CD4-positive, alpha-beta T cell (primary cell): ENCODE results near the gene FANCM. TPM values are rescaled to one million over a fixed set of nuclear protein-coding genes. Genes with fewer than 3 reads are reported as not detected.

ENCODE experiments used
- ATAC-seq: fragments of 200-7000 bp; cut with Tn5 transposase; one replicate; pipeline ENCODE4 v1.10.0; 2022; ENCODE audit warnings: mild to moderate bottlenecking; ENCODE audit not compliant: poor library complexity
- CTCF ChIA-PET: fragments of 350-600 bp; sonication (Branson Sonifier 250); formaldehyde crosslinking; loops from one replicate; lab custom pipeline; 2021; ENCODE audit warnings: antibody characterized with exemption, inconsistent platforms; lab: Charles Lee
- POLR2A ChIA-PET: fragments of 350-600 bp; sonication (Branson Sonifier 250); formaldehyde crosslinking; loops from one replicate; lab custom pipeline; 2021; ENCODE audit warnings: antibody characterized with exemption, inconsistent platforms; lab: Charles Lee
- DNase-seq, 14 experiments: peaks; one replicate each; pipeline ENCODE4 v3.0.0-alpha.2; 2013 to 2020; ENCODE audit warnings: mixed read lengths in 2 of 14
- H3K27ac ChIP-seq, 2 donors: one replicate each; pipeline versions ENCODE4 v1.5.1 to v1.7.0; 2013; ENCODE audit warnings: low read length in 2 of 2, low read depth in 1 of 2, mild to moderate bottlenecking in 1 of 2
- H3K27me3 ChIP-seq, 2 experiments: 1 replicate in 1 of 2; 2 replicates in 1 of 2; pipeline versions ENCODE4 v1.6.1 to v1.7.0; 2013; ENCODE audit warnings: low read length in 2 of 2, control low read depth in 1 of 2, mild to moderate bottlenecking in 1 of 2, moderate library complexity in 1 of 2; ENCODE audit not compliant: insufficient read depth in 2 of 2, control insufficient read depth in 1 of 2
- H3K36me3 ChIP-seq: one replicate; pipeline ENCODE4 v1.6.1; 2013; ENCODE audit warnings: low read length, control low read depth; ENCODE audit not compliant: insufficient read depth
- H3K4me1 ChIP-seq: one replicate; pipeline ENCODE4 v1.6.1; 2013; ENCODE audit warnings: low read length, control low read depth; ENCODE audit not compliant: insufficient read depth
- H3K4me3 ChIP-seq: one replicate; pipeline ENCODE4 v1.5.1; 2013; ENCODE audit warnings: mild to moderate bottlenecking, low read length, moderate library complexity
- H3K9me3 ChIP-seq, 2 experiments: 1 replicate in 1 of 2; 2 replicates in 1 of 2; pipeline versions ENCODE4 v1.6.1 to v1.7.0; 2013; ENCODE audit warnings: low read length in 2 of 2, mild to moderate bottlenecking in 2 of 2, control low read depth in 1 of 2, moderate library complexity in 1 of 2; ENCODE audit not compliant: control insufficient read depth in 1 of 2, insufficient read depth in 1 of 2
- H3K27ac Mint-ChIP-seq: one replicate; pipeline ENCODE4 v1.8.0; 2020; ENCODE audit warnings: mixed read lengths
- H3K27me3 Mint-ChIP-seq: one replicate; pipeline ENCODE4 v1.8.0; 2021; ENCODE audit warnings: mixed read lengths
- H3K36me3 Mint-ChIP-seq: one replicate; pipeline ENCODE4 v1.8.0; 2021; ENCODE audit warnings: low read depth, mixed read lengths
- H3K4me1 Mint-ChIP-seq: one replicate; pipeline ENCODE4 v1.8.0; 2021; ENCODE audit warnings: low read depth, mixed read lengths
- H3K4me3 Mint-ChIP-seq: one replicate; pipeline ENCODE4 v1.8.0; 2020; ENCODE audit warnings: mild to moderate bottlenecking, mixed read lengths
- H3K9me3 Mint-ChIP-seq: one replicate; pipeline ENCODE4 v1.8.0; 2020; ENCODE audit warnings: mixed read lengths
- intact Hi-C, 2 experiments: fragments of 100-400 bp; cut with DNase I in 1 of 2; cut with micrococcal nuclease in 1 of 2; formaldehyde crosslinking; loops; one replicate each; pipeline versions ENCODE4 v1.15.1 to v1.9.0; 2023 to 2025; cut with DNase I, micrococcal nuclease
- total RNA-seq, 174 experiments: library from RNA in 2 of 174; stranded (reverse) in 2 of 174; gene quantifications; one replicate each; pipeline ENCODE4 v1.2.3 and lab custom pipeline; 2021 to 2026
- TF ChIP-seq, protein P1 (sequence below): fragments of 200-600 bp; IDR thresholded peaks from one replicate; pipeline ENCODE4 v1.8.0; 2022; ENCODE audit warnings: antibody characterized with exemption, mild to moderate bottlenecking

FANCM gene
- total RNA-seq, 2 experiments from 2014 or later: 6.1 to 8.8 TPM

DNA sequence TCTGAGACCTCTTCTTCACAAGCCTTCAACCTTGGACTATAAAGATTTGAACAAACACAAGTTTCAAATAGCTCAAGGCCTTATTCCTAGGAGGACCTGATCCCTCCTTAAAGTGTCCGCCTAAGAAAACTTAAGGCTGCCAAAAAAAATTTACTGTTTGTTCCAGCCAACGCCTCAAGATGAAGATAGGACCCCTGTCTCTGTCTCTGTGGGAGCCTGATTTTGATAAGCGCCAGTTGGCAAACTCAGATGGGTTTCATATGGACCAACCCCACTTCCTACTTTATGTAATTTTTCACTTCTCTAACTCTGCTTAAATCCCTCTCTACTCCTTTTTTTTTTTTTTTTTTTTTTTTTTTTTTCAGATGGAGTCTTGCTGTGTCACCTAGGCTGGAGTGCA lies 12.5 kb upstream of the FANCM start:
- Mint-ChIP-seq H3K4me1 (peaks cover 4% of the 10 kb centered on the region), H3K4me3 (no peak overlapping the region), H3K9me3 (no peaks in the 10 kb centered on the region), H3K27ac (no peak overlapping the region), H3K27me3 (no peaks in the 10 kb centered on the region), H3K36me3 (peaks cover 72% of the 10 kb centered on the region)
- no peak overlapping the region for H3K4me3 ChIP-seq
- TF ChIP-seq, protein P1, sequence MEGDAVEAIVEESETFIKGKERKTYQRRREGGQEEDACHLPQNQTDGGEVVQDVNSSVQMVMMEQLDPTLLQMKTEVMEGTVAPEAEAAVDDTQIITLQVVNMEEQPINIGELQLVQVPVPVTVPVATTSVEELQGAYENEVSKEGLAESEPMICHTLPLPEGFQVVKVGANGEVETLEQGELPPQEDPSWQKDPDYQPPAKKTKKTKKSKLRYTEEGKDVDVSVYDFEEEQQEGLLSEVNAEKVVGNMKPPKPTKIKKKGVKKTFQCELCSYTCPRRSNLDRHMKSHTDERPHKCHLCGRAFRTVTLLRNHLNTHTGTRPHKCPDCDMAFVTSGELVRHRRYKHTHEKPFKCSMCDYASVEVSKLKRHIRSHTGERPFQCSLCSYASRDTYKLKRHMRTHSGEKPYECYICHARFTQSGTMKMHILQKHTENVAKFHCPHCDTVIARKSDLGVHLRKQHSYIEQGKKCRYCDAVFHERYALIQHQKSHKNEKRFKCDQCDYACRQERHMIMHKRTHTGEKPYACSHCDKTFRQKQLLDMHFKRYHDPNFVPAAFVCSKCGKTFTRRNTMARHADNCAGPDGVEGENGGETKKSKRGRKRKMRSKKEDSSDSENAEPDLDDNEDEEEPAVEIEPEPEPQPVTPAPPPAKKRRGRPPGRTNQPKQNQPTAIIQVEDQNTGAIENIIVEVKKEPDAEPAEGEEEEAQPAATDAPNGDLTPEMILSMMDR: no peak
- CTCF ChIA-PET: interaction anchor here (0.7 to 1.0 kb wide), 2 partner anchors 40 to 164 kb away, joined by 3 read pairs; no protein-coding TSS in a partner anchor
- no peak overlapping the region for H3K27ac ChIP-seq
- POLR2A ChIA-PET: interaction anchor here (0.8 kb wide), 1 partner anchor 12 kb away, joined by 3 read pairs; no protein-coding TSS in a partner anchor
- DNase-seq (no peak), ATAC-seq (no peak)
- H3K4me1 ChIP-seq: no peaks in the 10 kb centered on the region
- H3K27me3 ChIP-seq: no peaks in the 10 kb centered on the region
- intact Hi-C loops: no loop called here
- H3K9me3 ChIP-seq: no peaks in the 10 kb centered on the region
- H3K36me3 ChIP-seq: peaks cover 49% of the 10 kb centered on the region

DNA sequence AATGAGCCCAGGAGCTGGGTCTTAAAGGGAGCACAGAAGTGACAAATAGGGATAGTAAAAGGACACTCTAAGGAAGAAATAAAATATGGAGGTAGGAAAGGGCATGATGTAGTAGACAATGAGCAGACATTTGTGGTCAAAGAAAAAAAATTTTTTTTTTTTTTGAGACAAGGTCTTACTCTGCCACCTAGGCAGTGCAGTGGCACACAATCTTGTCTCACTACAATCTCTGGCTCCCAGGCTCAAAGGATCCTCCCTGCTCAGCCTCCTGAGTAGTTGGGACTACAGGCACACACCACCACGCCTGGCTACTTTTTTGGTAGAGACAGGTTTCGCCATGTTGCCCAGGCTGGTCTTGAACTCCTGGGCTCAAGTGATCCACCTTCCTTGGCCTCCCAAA lies 10.0 kb upstream of the FANCM start:
- TF ChIP-seq, protein P1: no peak
- ChIA-PET CTCF (interaction anchor here (1.0 kb wide), 1 partner anchor 55 kb away, joined by 3 read pairs; no protein-coding TSS in a partner anchor), POLR2A (no interaction called here)
- no peak overlapping the region for H3K4me3 ChIP-seq
- Mint-ChIP-seq H3K9me3 (no peaks in the 10 kb centered on the region), H3K4me3 (no peak overlapping the region), H3K27me3 (no peaks in the 10 kb centered on the region), H3K36me3 (peaks cover 59% of the 10 kb centered on the region), H3K4me1 (peaks cover 13% of the 10 kb centered on the region), H3K27ac (no peak overlapping the region)
- H3K4me1 ChIP-seq: no peaks in the 10 kb centered on the region
- DNase-seq: no peak
- ATAC-seq: no peak
- H3K36me3 ChIP-seq: peaks cover 38% of the 10 kb centered on the region
- H3K9me3 ChIP-seq: no peaks in the 10 kb centered on the region
- no peak overlapping the region for H3K27ac ChIP-seq
- H3K27me3 ChIP-seq: no peaks in the 10 kb centered on the region
- intact Hi-C loops: no loop called here

DNA sequence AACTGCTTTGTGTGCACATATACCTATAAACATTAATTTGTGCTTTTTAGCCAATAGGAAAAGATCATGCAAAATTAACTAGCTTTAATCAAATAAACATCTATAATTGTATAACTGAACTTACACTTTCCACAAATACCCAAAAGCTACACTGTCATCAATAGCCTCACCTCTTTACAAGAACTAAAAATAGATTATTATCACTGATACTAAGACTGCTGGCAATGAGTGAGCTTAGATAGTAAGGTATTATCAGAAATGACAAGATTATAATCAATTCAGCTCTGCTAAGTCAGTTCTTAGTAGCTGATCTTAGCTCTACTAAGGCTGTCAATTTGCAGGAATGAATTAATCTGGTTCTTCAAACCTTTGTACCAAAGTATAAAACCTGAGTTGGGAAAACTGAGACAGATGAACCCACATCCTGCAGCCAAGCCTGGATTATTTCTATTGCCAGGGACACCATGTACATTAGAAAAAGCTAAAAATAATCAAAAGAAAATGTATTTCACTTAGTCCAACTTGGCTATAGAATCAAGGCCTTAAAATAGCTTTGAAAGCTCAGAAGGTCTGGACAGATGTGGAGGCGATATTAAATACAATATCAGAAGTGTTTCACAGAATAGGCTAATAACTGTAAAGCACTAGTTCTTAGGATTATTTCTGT lies 6.6 kb upstream of the FANCM start:
- H3K36me3 ChIP-seq: peaks cover 14% of the 10 kb centered on the region

More for the DNA sequence above, 6.6 kb upstream of the FANCM start:
- Histone ChIP-seq H3K4me3 (no peak overlapping the region), H3K27ac (no peak overlapping the region), H3K4me1 (peaks cover 9% of the 10 kb centered on the region), H3K27me3 (no peaks in the 10 kb centered on the region), H3K9me3 (no peaks in the 10 kb centered on the region)
- intact Hi-C loops: no loop called here
- ChIA-PET CTCF (interaction anchor here (1.2 kb wide), 1 partner anchor 10 kb away, joined by 3 read pairs; no protein-coding TSS in a partner anchor), POLR2A (interaction anchor here (0.9 to 3.7 kb wide), 3 partner anchors 12 to 168 kb away, joined by 3 to 21 read pairs (median 3); partner anchors contain the start of genes KLHL28, PRPF39 and TOGARAM1)
- no peak overlapping the region for H3K4me3 Mint-ChIP-seq
- no peaks in the 10 kb centered on the region for H3K27me3 Mint-ChIP-seq
- peaks cover 42% of the 10 kb centered on the region for H3K36me3 Mint-ChIP-seq
- no peak for DNase-seq
- peaks cover 37% of the 10 kb centered on the region for H3K4me1 Mint-ChIP-seq
- no peak for ATAC-seq
- H3K9me3 Mint-ChIP-seq: no peaks in the 10 kb centered on the region
- TF ChIP-seq, protein P1: no peak
- H3K27ac Mint-ChIP-seq: no peak overlapping the region
